ENCODE results near the gene OGDH.

GRCh38 chr7:44564606-44565005, 41.8 kb upstream of the OGDH start:
- TF ChIP-seq, protein P1, sequence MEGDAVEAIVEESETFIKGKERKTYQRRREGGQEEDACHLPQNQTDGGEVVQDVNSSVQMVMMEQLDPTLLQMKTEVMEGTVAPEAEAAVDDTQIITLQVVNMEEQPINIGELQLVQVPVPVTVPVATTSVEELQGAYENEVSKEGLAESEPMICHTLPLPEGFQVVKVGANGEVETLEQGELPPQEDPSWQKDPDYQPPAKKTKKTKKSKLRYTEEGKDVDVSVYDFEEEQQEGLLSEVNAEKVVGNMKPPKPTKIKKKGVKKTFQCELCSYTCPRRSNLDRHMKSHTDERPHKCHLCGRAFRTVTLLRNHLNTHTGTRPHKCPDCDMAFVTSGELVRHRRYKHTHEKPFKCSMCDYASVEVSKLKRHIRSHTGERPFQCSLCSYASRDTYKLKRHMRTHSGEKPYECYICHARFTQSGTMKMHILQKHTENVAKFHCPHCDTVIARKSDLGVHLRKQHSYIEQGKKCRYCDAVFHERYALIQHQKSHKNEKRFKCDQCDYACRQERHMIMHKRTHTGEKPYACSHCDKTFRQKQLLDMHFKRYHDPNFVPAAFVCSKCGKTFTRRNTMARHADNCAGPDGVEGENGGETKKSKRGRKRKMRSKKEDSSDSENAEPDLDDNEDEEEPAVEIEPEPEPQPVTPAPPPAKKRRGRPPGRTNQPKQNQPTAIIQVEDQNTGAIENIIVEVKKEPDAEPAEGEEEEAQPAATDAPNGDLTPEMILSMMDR (IDR thresholded peaks at IDR 0.05; ENCODE audit: low read length): no peak
- TF ChIP-seq EZH2 (optimal IDR thresholded peaks at IDR 0.05; ENCODE audit: low read depth, low read length): no peak
- TF ChIP-seq EZH2phosphoT487 (IDR thresholded peaks at IDR 0.05; ENCODE audit: low read length): no peak
